HepG2 (cell line): Measurements from ENCODE around the gene TTC23. TPM values are rescaled to one million over a fixed set of nuclear protein-coding genes. Genes with fewer than 3 reads are reported as not detected.

Experiments
- ATAC-seq: fragments of 200-7000 bp; cut with Tn5 transposase; 3 replicates; pipeline ENCODE4 v1.9.1; 2020; ENCODE audit warnings: mild to moderate bottlenecking, moderate library complexity
- BruUV-seq: library from RNA; stranded (reverse); fragments of 400-500 nt; replicated peaks from 2 replicates; lab custom pipeline; 2021; lab: Mats Ljungman, UMichigan
- CTCF ChIA-PET: fragments of 300-600 bp; formaldehyde crosslinking; extraction: SDS; loops from one replicate; lab custom pipeline; 2021; ENCODE audit warnings: low total read pairs, inconsistent platforms, low intra/inter-chr PET ratio; lab: Yijun Ruan, JAX
- POLR2A ChIA-PET: fragments of 350-600 bp; sonication (Branson Sonifier 250); formaldehyde crosslinking; loops from one replicate; lab custom pipeline; 2020; ENCODE audit warnings: antibody characterized with exemption, inconsistent platforms; lab: Yijun Ruan, JAX
- DNase-seq: peaks from one replicate; pipeline ENCODE4 v3.0.0-alpha.2; 2015; ENCODE audit warnings: low spot score
- FAIRE-seq: peaks from 3 replicates; lab custom pipeline; 2011; peaks lifted over from hg19 to GRCh38; lab: Jason Lieb, UNC
- H2AFZ ChIP-seq: one replicate; pipeline ENCODE4 v1.6.1; 2011; ENCODE audit warnings: low read length, inconsistent platforms
- H3K27ac ChIP-seq: fragments of 300-600 bp; 3 replicates; pipeline ENCODE4 v1.8.0; 2011; ENCODE audit warnings: mixed run types, mild to moderate bottlenecking, mixed read lengths, low read length, inconsistent platforms; ENCODE audit not compliant: insufficient read depth; ENCODE audit errors: extremely low read length
- H3K27me3 ChIP-seq, 2 experiments: fragments of 200-600 bp in 1 of 2; 2 replicates in 1 of 2; 3 replicates in 1 of 2; pipeline versions ENCODE4 v1.6.0 to v1.8.0; 2011; ENCODE audit warnings: low read length in 2 of 2, mild to moderate bottlenecking in 2 of 2, moderate library complexity in 2 of 2, inconsistent platforms in 1 of 2; ENCODE audit not compliant: insufficient read depth in 2 of 2, control insufficient read depth in 1 of 2
- H3K36me3 ChIP-seq, 2 experiments: fragments of 200-600 bp in 1 of 2; replicated peaks in 1 of 2; 2 replicates in 1 of 2; 3 replicates in 1 of 2; pipeline versions ENCODE4 v1.5.1 to v1.8.0; 2011; ENCODE audit warnings: low read length in 2 of 2, inconsistent platforms in 1 of 2; ENCODE audit not compliant: insufficient read depth in 2 of 2, control insufficient read depth in 1 of 2
- H3K4me1 ChIP-seq: 2 replicates; pipeline ENCODE4 v1.5.1; 2012; ENCODE audit warnings: low read length, inconsistent platforms; ENCODE audit not compliant: insufficient read depth
- H3K4me2 ChIP-seq: 2 replicates; pipeline ENCODE4 v1.6.0; 2011; ENCODE audit warnings: low read depth, low read length, inconsistent platforms
- H3K4me3 ChIP-seq, 3 experiments: fragments of 200-600 bp in 1 of 3; sonication (generic), shearing (Covaris generic) in 1 of 3; replicated peaks in 1 of 3; 2 replicates each; pipeline ENCODE4 v1.5.1; 2011 to 2016; ENCODE audit warnings: low read length in 3 of 3, inconsistent platforms in 2 of 3, low read depth in 2 of 3, mild to moderate bottlenecking in 2 of 3, control low read depth in 1 of 3, mixed read lengths in 1 of 3; ENCODE audit not compliant: insufficient read depth in 1 of 3
- H3K79me2 ChIP-seq: one replicate; pipeline ENCODE4 v1.6.1; 2011; ENCODE audit warnings: low read length, inconsistent platforms; ENCODE audit not compliant: insufficient read depth
- H3K9ac ChIP-seq: 2 replicates; pipeline ENCODE4 v1.6.0; 2011; ENCODE audit warnings: mild to moderate bottlenecking, low read depth, low read length, inconsistent platforms; ENCODE audit not compliant: insufficient read depth
- H3K9me3 ChIP-seq: 2 replicates; pipeline ENCODE4 v1.5.1; 2012; ENCODE audit warnings: mild to moderate bottlenecking, low read length
- H4K20me1 ChIP-seq: 2 replicates; pipeline ENCODE4 v1.6.0; 2011; ENCODE audit warnings: inconsistent platforms, mild to moderate bottlenecking, low read length, moderate library complexity; ENCODE audit not compliant: insufficient read depth
- EEA1 ChIP-seq: sonication (generic); formaldehyde crosslinking; IDR thresholded peaks from 2 replicates; pipeline ENCODE4 v1.5.1; 2020; ENCODE audit warnings: mild to moderate bottlenecking, missing genetic modification reagents, borderline replicate concordance
- HNRNPUL1 ChIP-seq: fragments of 200-400 bp; formaldehyde crosslinking; IDR thresholded peaks from 2 replicates; pipeline ENCODE4 v1.6.1; 2017; ENCODE audit warnings: low read depth, mild to moderate bottlenecking, low read length, moderate library complexity
- JARID2 ChIP-seq: sonication (generic); formaldehyde crosslinking; IDR thresholded peaks from 2 replicates; pipeline ENCODE4 v1.8.1; 2023; ENCODE audit warnings: missing genetic modification reagents, inconsistent platforms; ENCODE audit not compliant: insufficient replicate concordance
- LCORL ChIP-seq, 2 experiments: fragments of 450-650 bp in 1 of 2; sonication (generic) in 1 of 2; formaldehyde crosslinking in 1 of 2; IDR thresholded peaks; 2 replicates each; pipeline versions ENCODE4 v1.5.0 to v1.6.1; 2017 to 2020; ENCODE audit warnings: antibody characterized with exemption in 1 of 2, missing genetic modification reagents in 1 of 2
- MAF1 ChIP-seq: sonication (generic); formaldehyde crosslinking; IDR thresholded peaks from 2 replicates; pipeline ENCODE4 v1.5.0; 2020; ENCODE audit warnings: missing genetic modification reagents, borderline replicate concordance
- NCOR1 ChIP-seq: fragments of 200-600 bp; sonication (generic); IDR thresholded peaks from 2 replicates; pipeline ENCODE4 v1.7.0; 2017; ENCODE audit warnings: antibody characterized with exemption, low read length, borderline replicate concordance
- NFKB2 ChIP-seq: sonication (generic); formaldehyde crosslinking; IDR thresholded peaks from 2 replicates; pipeline ENCODE4 v1.4.0; 2020; ENCODE audit warnings: missing genetic modification reagents, borderline replicate concordance
- REL ChIP-seq: sonication (generic); formaldehyde crosslinking; conservative IDR thresholded peaks from 2 replicates; pipeline ENCODE4 v1.8.0; 2022; ENCODE audit warnings: mild to moderate bottlenecking, missing genetic modification reagents, moderate library complexity
- RFX1 ChIP-seq: fragments of 450-650 bp; IDR thresholded peaks from 2 replicates; pipeline ENCODE4 v1.6.1; 2017
- ZNF12 ChIP-seq: sonication (generic); formaldehyde crosslinking; IDR thresholded peaks from 2 replicates; pipeline ENCODE4 v1.5.0; 2020; ENCODE audit warnings: missing genetic modification reagents
- ZNF20 ChIP-seq: sonication (generic); formaldehyde crosslinking; IDR thresholded peaks from 2 replicates; pipeline ENCODE4 v1.4.0; 2020; ENCODE audit warnings: mild to moderate bottlenecking, moderate library complexity, missing genetic modification reagents
- ZNF224 ChIP-seq: sonication (generic); formaldehyde crosslinking; IDR thresholded peaks from 2 replicates; pipeline ENCODE4 v1.5.0; 2020; ENCODE audit warnings: mild to moderate bottlenecking, missing genetic modification reagents
- ZNF766 ChIP-seq: sonication (generic); formaldehyde crosslinking; IDR thresholded peaks from 2 replicates; pipeline ENCODE4 v1.5.0; 2020; ENCODE audit warnings: missing genetic modification reagents, borderline replicate concordance
- WGBS: methylation state at CpG from one replicate; pipeline ENCODE4 v1.1.6; 2017; ENCODE audit warnings: low lambda C conversion rate; 5-methylcytosine and 5-hydroxymethylcytosine counted together
- in situ Hi-C: cut with HindIII; loops from 2 replicates; pipeline ENCODE4 v1.10.0; 2017; ENCODE audit warnings: low pct_unique_long_range_greater_than_20kb; ENCODE audit not compliant: extremely low pct_ligation_motif_present
- intact Hi-C: fragments of 100-400 bp; cut with micrococcal nuclease; formaldehyde crosslinking; loops from one replicate; pipeline ENCODE4 v1.10.0; 2022; ENCODE audit not compliant: unreplicated experiment
- polyA plus RNA-seq, 8 experiments: library from polyadenylated mRNA; depleted of rRNA in 3 of 8; stranded (reverse) in 7 of 8; unstranded in 1 of 8; fragments of >200 nt; fragmentation: Illumina TruSeq in 4 of 8; extraction: Trizol in 4 of 8; gene quantifications; 2 replicates each; pipeline versions ENCODE4 v1.2.1 to v1.2.3, GENCODE V29; 2011 to 2016; ENCODE audit warnings: low read depth in 4 of 8, missing spikeins in 1 of 8, mixed read lengths in 1 of 8; ENCODE audit not compliant: insufficient read depth in 1 of 8
- total RNA-seq, 5 experiments: library from RNA; depleted of rRNA; stranded (reverse); fragments of >200 nt; fragmentation: Illumina TruSeq; extraction: Trizol; gene quantifications; 2 replicates each; pipeline ENCODE4 v1.2.3, GENCODE V29; 2016; ENCODE audit warnings: low read depth in 1 of 5
- TF ChIP-seq, protein P1 (sequence below): sonication (generic); formaldehyde crosslinking; IDR thresholded peaks from 2 replicates; pipeline ENCODE4 v1.4.0; 2020; ENCODE audit warnings: low read depth, mild to moderate bottlenecking, missing genetic modification reagents
- TF ChIP-seq, protein P2 (sequence below): sonication (generic); formaldehyde crosslinking; IDR thresholded peaks from 2 replicates; pipeline ENCODE4 v1.4.0; 2020; ENCODE audit warnings: mild to moderate bottlenecking, missing genetic modification reagents, borderline replicate concordance

Gene TTC23
- total and polyA plus RNA-seq, 2 of the 13 experiments (the other 11 are each of a cell fraction or from before 2014, with no cell fraction given) = 1.6 to 11.7 TPM

GRCh38 chr15:99157456-99157855 lies 91.9 kb downstream of the TTC23 start:
- ChIA-PET CTCF (no interaction called here), POLR2A (no interaction called here)
- Histone ChIP-seq H3K4me2 (no peak overlapping the region), H3K4me1 (peaks cover 15% of the 10 kb centered on the region), H3K9me3 (no peaks in the 10 kb centered on the region), H4K20me1 (no peaks in the 10 kb centered on the region), H3K27me3 (no peaks in the 10 kb centered on the region), H3K36me3 (peaks cover 2 to 18% of the 10 kb centered on the region in 2 experiments; a peak in 4 of 5 replicates), H3K9ac (no peak overlapping the region), H3K79me2 (no peaks in the 10 kb centered on the region), H3K4me3 (no peak overlapping the region), H2AFZ (no peak overlapping the region), H3K27ac (no peak overlapping the region)
- in situ Hi-C loops (no loop called here), intact Hi-C loops (loop anchor here (2.0 kb wide), 1 partner anchor 23 kb away; no protein-coding TSS in a partner anchor)
- WGBS = 79% methylated on average over 3 of the region's 3 CpGs
- FAIRE-seq = no peak
- TF ChIP-seq JARID2 (no peak), ZNF766 (CRISPR knock-in tag) (no peak), EEA1 (CRISPR knock-in tag) (no peak), LCORL (IDR thresholded peaks at IDR 0.05) (no peak), LCORL (CRISPR knock-in tag; IDR thresholded peaks at IDR 0.05) (no peak), NCOR1 (no peak), ZNF20 (CRISPR knock-in tag) (no peak), ZNF224 (no peak), ZNF12 (CRISPR knock-in tag) (no peak), NFKB2 (no peak), RFX1 (no peak), MAF1 (CRISPR knock-in tag) (no peak), HNRNPUL1 (no peak), REL (CRISPR knock-in tag) (no peak)
- TF ChIP-seq, protein P1, sequence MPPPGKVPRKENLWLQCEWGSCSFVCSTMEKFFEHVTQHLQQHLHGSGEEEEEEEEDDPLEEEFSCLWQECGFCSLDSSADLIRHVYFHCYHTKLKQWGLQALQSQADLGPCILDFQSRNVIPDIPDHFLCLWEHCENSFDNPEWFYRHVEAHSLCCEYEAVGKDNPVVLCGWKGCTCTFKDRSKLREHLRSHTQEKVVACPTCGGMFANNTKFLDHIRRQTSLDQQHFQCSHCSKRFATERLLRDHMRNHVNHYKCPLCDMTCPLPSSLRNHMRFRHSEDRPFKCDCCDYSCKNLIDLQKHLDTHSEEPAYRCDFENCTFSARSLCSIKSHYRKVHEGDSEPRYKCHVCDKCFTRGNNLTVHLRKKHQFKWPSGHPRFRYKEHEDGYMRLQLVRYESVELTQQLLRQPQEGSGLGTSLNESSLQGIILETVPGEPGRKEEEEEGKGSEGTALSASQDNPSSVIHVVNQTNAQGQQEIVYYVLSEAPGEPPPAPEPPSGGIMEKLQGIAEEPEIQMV (CRISPR knock-in tag) = no peak
- TF ChIP-seq, protein P2, sequence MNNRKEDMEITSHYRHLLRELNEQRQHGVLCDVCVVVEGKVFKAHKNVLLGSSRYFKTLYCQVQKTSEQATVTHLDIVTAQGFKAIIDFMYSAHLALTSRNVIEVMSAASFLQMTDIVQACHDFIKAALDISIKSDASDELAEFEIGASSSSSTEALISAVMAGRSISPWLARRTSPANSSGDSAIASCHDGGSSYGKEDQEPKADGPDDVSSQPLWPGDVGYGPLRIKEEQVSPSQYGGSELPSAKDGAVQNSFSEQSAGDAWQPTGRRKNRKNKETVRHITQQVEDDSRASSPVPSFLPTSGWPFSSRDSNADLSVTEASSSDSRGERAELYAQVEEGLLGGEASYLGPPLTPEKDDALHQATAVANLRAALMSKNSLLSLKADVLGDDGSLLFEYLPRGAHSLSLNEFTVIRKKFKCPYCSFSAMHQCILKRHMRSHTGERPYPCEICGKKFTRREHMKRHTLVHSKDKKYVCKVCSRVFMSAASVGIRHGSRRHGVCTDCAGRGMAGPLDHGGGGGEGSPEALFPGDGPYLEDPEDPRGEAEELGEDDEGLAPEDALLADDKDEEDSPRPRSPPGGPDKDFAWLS (CRISPR knock-in tag) = no peak
- no TSS peak for BruUV-seq
- DNase-seq = no peak
- no peak for ATAC-seq
